Lung microvascular endothelial cell (primary cell): ENCODE measurements around the gene ZNF358. TPM values are rescaled to one million over a fixed set of nuclear protein-coding genes. Genes with fewer than 3 reads are reported as not detected.

ENCODE experiments used
- DNase-seq, 2 donors: peaks; one replicate each; pipeline versions ENCODE4 v3.0.0 to v3.0.0-alpha.2; 2010; ENCODE audit warnings: low read depth in 2 of 2
- total RNA-seq: library from RNA; depleted of rRNA; stranded (reverse); fragments of >200 nt; gene quantifications from 2 replicates; pipeline ENCODE4 v1.2.1, GENCODE V29; 2014

Gene ZNF358
- total RNA-seq, 1 donor from 2014 or later, result 12.9 TPM

GRCh38 chr19:7519361-7520130, 3.6 kb downstream of the ZNF358 start:
- no peak for DNase-seq

- no peak for DNase-seq
These were observed 4.5 kb downstream of the ZNF358 start for GRCh38 chr19:7520131-7521051.

GRCh38 chr19:7521551-7522071, 5.7 kb downstream of the ZNF358 start:
- DNase-seq, result no peak

GRCh38 chr19:7522072-7522922, 6.4 kb downstream of the ZNF358 start, which contains the start of gene MCOLN1:
Gene MCOLN1 (plus strand): TSS chr19:7522624. CDS start chr19:7522751, 127 bp downstream.
- DNase-seq, result peak; percentile 98

GRCh38 chr19:7522923-7523667, 7.2 kb downstream of the ZNF358 start:
- DNase-seq, result no peak

GRCh38 chr19:7524523-7524922, 8.6 kb downstream of the ZNF358 start:
- no peak for DNase-seq

GRCh38 chr19:7524992-7525739, 9.3 kb downstream of the ZNF358 start:
- DNase-seq, result no peak

- DNase-seq, result no peak
These were observed 10.4 kb downstream of the ZNF358 start for GRCh38 chr19:7526059-7526929.

- DNase-seq, result no peak
These were observed 11.8 kb downstream of the ZNF358 start for GRCh38 chr19:7527516-7528191.

- no peak for DNase-seq
These were observed 12.3 kb downstream of the ZNF358 start for GRCh38 chr19:7528192-7528519.

- DNase-seq, result no peak
These were observed 12.8 kb downstream of the ZNF358 start for GRCh38 chr19:7528522-7529245.

GRCh38 chr19:7529246-7529600, 13.3 kb downstream of the ZNF358 start:
- no peak for DNase-seq

- DNase-seq, result no peak
These were observed 13.9 kb downstream of the ZNF358 start for GRCh38 chr19:7529610-7530490.

GRCh38 chr19:7533281-7533885, 17.5 kb downstream of the ZNF358 start:
- DNase-seq, result peak; percentile 58 to 79

- peak; percentile 90 to 91 for DNase-seq
These were observed 18.1 kb downstream of the ZNF358 start for GRCh38 chr19:7533925-7534480.

- DNase-seq, result peak; percentile 84 to 86
These were observed 18.7 kb downstream of the ZNF358 start for GRCh38 chr19:7534531-7535046.
